Psoas muscle (tissue), 8 donors: ENCODE data around the gene PRPF18. TPM values are rescaled to one million over a fixed set of nuclear protein-coding genes. Genes with fewer than 3 reads are reported as not detected.

Experiments used
- ATAC-seq, 4 donors: fragments of 200-7000 bp; cut with Tn5 transposase; one replicate each; pipeline ENCODE4 v1.9.1; 2020; ENCODE audit warnings: moderate library complexity in 3 of 4, mild to moderate bottlenecking in 2 of 4
- DNase-seq, 2 donors: peaks; one replicate each; pipeline ENCODE4 v3.0.0-alpha.2; 2020
- H3K27ac ChIP-seq: fragments of 200-600 bp; one replicate; pipeline ENCODE4 v1.8.0; 2022
- H3K27me3 ChIP-seq, 3 donors: fragments of 200-600 bp in 1 of 3; one replicate each; pipeline versions ENCODE4 v1.6.1 to v1.8.0; 2013 to 2022; ENCODE audit warnings: low read length in 2 of 3, mild to moderate bottlenecking in 2 of 3, moderate library complexity in 1 of 3; ENCODE audit not compliant: insufficient read depth in 3 of 3
- H3K36me3 ChIP-seq, 2 donors: fragments of 200-600 bp in 1 of 2; one replicate each; pipeline versions ENCODE4 v1.6.1 to v1.8.0; 2013 to 2022; ENCODE audit warnings: low read depth in 1 of 2, mild to moderate bottlenecking in 1 of 2, moderate library complexity in 1 of 2; ENCODE audit not compliant: insufficient read depth in 1 of 2
- H3K4me1 ChIP-seq: fragments of 200-600 bp; one replicate; pipeline ENCODE4 v1.8.0; 2022
- H3K4me3 ChIP-seq: fragments of 200-600 bp; one replicate; pipeline ENCODE4 v1.8.0; 2022; ENCODE audit warnings: mild to moderate bottlenecking
- H3K9me3 ChIP-seq: fragments of 200-600 bp; one replicate; pipeline ENCODE4 v1.8.0; 2022
- CTCF ChIP-seq: fragments of 200-600 bp; IDR thresholded peaks from one replicate; pipeline ENCODE4 v1.8.0; 2022; ENCODE audit warnings: antibody characterized with exemption
- WGBS, 3 donors: extraction: QIAGEN DNeasy Blood & Tissue Kit; methylation state at CpG; one replicate each; pipeline versions ENCODE4 v1.1.6 to v1.1.7; 2013; 5-methylcytosine and 5-hydroxymethylcytosine counted together
- intact Hi-C, 2 donors: fragments of 100-400 bp; cut with DNase I; formaldehyde crosslinking; loops; one replicate each; pipeline versions ENCODE4 v1.11.0 to v1.14.2; 2022
- polyA plus RNA-seq, 3 donors: library from polyadenylated mRNA; stranded (reverse); fragments of 200-250 nt; gene quantifications; one replicate each; pipeline ENCODE4 v1.2.3, GENCODE V29; 2013
- total RNA-seq, 4 donors: library from RNA; stranded (reverse); fragmentation: NEBNext Ultra II Directional in 2 of 4; extraction: Animal tissue kit (Norgen Biotek cat#: 25700) in 2 of 4; gene quantifications; one replicate each; pipeline versions ENCODE4 v1.2.1 to v1.2.4, GENCODE V29; 2021 to 2023
- donor health status: healthy with polysubstance abuse.
- donor health status: DM: no; HTN: no; CAD: no; lungs with moderate emphysema.
- donor health status: Bipolar disorder and iron deficiency.
- donor health status: healthy.
- donor health status: DM: yes; HTN: yes; CAD: no.
- donor health status: DM: no; HTN: no; CAD: no.
- donor health status: DM: no; HTN: no; CAD: no.
- donor health status: DM: yes; HTN: yes; CAD: no.

Gene PRPF18
- total and polyA plus RNA-seq, 7 donors, result 15.1 to 26.4 (median 19.0) TPM

GRCh38 chr10:13564576-13564975, 22.2 kb upstream of the PRPF18 start:
- ATAC-seq, result no peak
- no peaks in the 10 kb centered on the region for H3K27me3 ChIP-seq
- no peak for DNase-seq
- H3K4me3 ChIP-seq, result no peak overlapping the region
- intact Hi-C loops, result no loop called here
- no peaks in the 10 kb centered on the region for H3K9me3 ChIP-seq
- no peak for TF ChIP-seq CTCF
- no peak overlapping the region for H3K27ac ChIP-seq
- no peaks in the 10 kb centered on the region for H3K36me3 ChIP-seq
- no peaks in the 10 kb centered on the region for H3K4me1 ChIP-seq
- WGBS, 3 donors, result 86 to 89% (median 88%) methylated on average over 3 of the region's 3 CpGs

- no peak overlapping the region for H3K27ac ChIP-seq
- DNase-seq, result no peak
- no peaks in the 10 kb centered on the region for H3K36me3 ChIP-seq
- ATAC-seq, result no peak
- intact Hi-C loops, result no loop called here
- 57 to 95% (median 90%) methylated on average over 1 of the region's 1 CpG for WGBS, 3 donors
- no peaks in the 10 kb centered on the region for H3K27me3 ChIP-seq
- H3K4me1 ChIP-seq, result no peaks in the 10 kb centered on the region
- no peaks in the 10 kb centered on the region for H3K9me3 ChIP-seq
- no peak for TF ChIP-seq CTCF
- H3K4me3 ChIP-seq, result no peak overlapping the region
These were observed 19.7 kb upstream of the PRPF18 start for GRCh38 chr10:13567030-13567429.

GRCh38 chr10:13571541-13571940, 15.2 kb upstream of the PRPF18 start:
- Histone ChIP-seq H3K9me3 (no peaks in the 10 kb centered on the region), H3K36me3 (no peaks in the 10 kb centered on the region), H3K27ac (no peak overlapping the region), H3K4me3 (no peak overlapping the region), H3K4me1 (no peaks in the 10 kb centered on the region), H3K27me3 (no peaks in the 10 kb centered on the region)
- intact Hi-C loops, result no loop called here
- DNase-seq, result no peak
- no peak for TF ChIP-seq CTCF
- 53 to 61% (median 54%) methylated on average over 5 of the region's 5 CpGs for WGBS, 3 donors
- no peak for ATAC-seq

- H3K4me3 ChIP-seq, result no peak overlapping the region
- ATAC-seq (no peak), DNase-seq (no peak)
- intact Hi-C loops, result no loop called here
- H3K27me3 ChIP-seq, result no peaks in the 10 kb centered on the region
- no peak for TF ChIP-seq CTCF
- no peaks in the 10 kb centered on the region for H3K4me1 ChIP-seq
- no peaks in the 10 kb centered on the region for H3K9me3 ChIP-seq
- H3K27ac ChIP-seq, result no peak overlapping the region
- H3K36me3 ChIP-seq, result no peaks in the 10 kb centered on the region
- 66 to 76% (median 71%) methylated on average over 4 of the region's 4 CpGs for WGBS, 3 donors
These were observed 12.8 kb upstream of the PRPF18 start for GRCh38 chr10:13573960-13574359.

- no peak overlapping the region for H3K4me3 ChIP-seq
- no peak for TF ChIP-seq CTCF
- H3K36me3 ChIP-seq, result no peaks in the 10 kb centered on the region
- DNase-seq (no peak), ATAC-seq (no peak)
- WGBS, 3 donors, result 83 to 86% (median 85%) methylated on average over 6 of the region's 6 CpGs
- peaks cover 11% of the 10 kb centered on the region for H3K4me1 ChIP-seq
- no peak overlapping the region for H3K27ac ChIP-seq
- no peaks in the 10 kb centered on the region for H3K9me3 ChIP-seq
- intact Hi-C loops, result no loop called here
- H3K27me3 ChIP-seq, result peaks cover 0 to 12% (median 3%) of the 10 kb centered on the region in 3 donors
These were observed 1.5 kb upstream of the PRPF18 start for GRCh38 chr10:13585195-13585751.
